NCI-H510A (cell line): ENCODE data around the gene APOO.

Experiments
- DNase-seq: peaks from one replicate; lab custom pipeline; 2025; lab: John Stamatoyannopoulos, UW

Gene APOO

GRCh38 chrX:23784470-23785331 lies 123.0 kb downstream of the APOO start:
- no peak for DNase-seq

GRCh38 chrX:23783589-23784469 lies 123.9 kb downstream of the APOO start:
- DNase-seq = no peak
